HG02759 (cell line): ENCODE data around the gene PRCD.

ENCODE experiments used
- ATAC-seq: cut with Tn5 transposase; IDR thresholded peaks from one replicate; pipeline ENCODE4 v1.9.1; 2021; ENCODE audit warnings: mild to moderate bottlenecking, moderate library complexity; ENCODE audit not compliant: unreplicated experiment

Gene PRCD

GRCh38 chr17:76538281-76538931 lies 1.4 kb upstream of the PRCD start:
- ATAC-seq = no peak

- no peak for ATAC-seq
Observed at GRCh38 chr17:76538941-76539570, 788 bp upstream of the PRCD start.

- ATAC-seq = no peak
Observed at GRCh38 chr17:76540381-76541300, 797 bp downstream of the PRCD start.

GRCh38 chr17:76541739-76542454 lies 2.1 kb downstream of the PRCD start:
- ATAC-seq = no peak

GRCh38 chr17:76542566-76542971 lies 2.7 kb downstream of the PRCD start:
- no peak for ATAC-seq

- ATAC-seq = no peak
Observed at GRCh38 chr17:76542984-76543383, 3.1 kb downstream of the PRCD start.

GRCh38 chr17:76543482-76543825 lies 3.6 kb downstream of the PRCD start:
- ATAC-seq = no peak

GRCh38 chr17:76543826-76544545 lies 4.1 kb downstream of the PRCD start:
- ATAC-seq = no peak

- no peak for ATAC-seq
Observed at GRCh38 chr17:76544546-76545365, 4.9 kb downstream of the PRCD start.

GRCh38 chr17:76545918-76546555 lies 6.2 kb downstream of the PRCD start:
- ATAC-seq = no peak

- no peak for ATAC-seq
Observed at GRCh38 chr17:76546556-76547182, 6.8 kb downstream of the PRCD start.

- no peak for ATAC-seq
Observed at GRCh38 chr17:76547183-76547641, 7.4 kb downstream of the PRCD start.

GRCh38 chr17:76547642-76548202 lies 7.9 kb downstream of the PRCD start:
- ATAC-seq = no peak

GRCh38 chr17:76548378-76549214 lies 8.8 kb downstream of the PRCD start:
- ATAC-seq = no peak

- ATAC-seq = no peak
Observed at GRCh38 chr17:76549215-76549518, 9.3 kb downstream of the PRCD start.

GRCh38 chr17:76549539-76549938 lies 9.7 kb downstream of the PRCD start:
- no peak for ATAC-seq

- no peak for ATAC-seq
Observed at GRCh38 chr17:76550712-76551615, 11.1 kb downstream of the PRCD start.
